Measurements from ENCODE around the gene LTA4H.

- no peak for TF ChIP-seq CTCF (conservative IDR thresholded peaks at IDR 0.05; ENCODE audit: low read length)
- TF ChIP-seq EZH2phosphoT487 (IDR thresholded peaks at IDR 0.05; ENCODE audit: borderline replicate concordance), result no peak
Observed at GRCh38 chr12:96068111-96068510, 32.7 kb upstream of the LTA4H start.

Measured in Loucy (cell line).